ENCODE results near the gene PELI2.

DNA sequence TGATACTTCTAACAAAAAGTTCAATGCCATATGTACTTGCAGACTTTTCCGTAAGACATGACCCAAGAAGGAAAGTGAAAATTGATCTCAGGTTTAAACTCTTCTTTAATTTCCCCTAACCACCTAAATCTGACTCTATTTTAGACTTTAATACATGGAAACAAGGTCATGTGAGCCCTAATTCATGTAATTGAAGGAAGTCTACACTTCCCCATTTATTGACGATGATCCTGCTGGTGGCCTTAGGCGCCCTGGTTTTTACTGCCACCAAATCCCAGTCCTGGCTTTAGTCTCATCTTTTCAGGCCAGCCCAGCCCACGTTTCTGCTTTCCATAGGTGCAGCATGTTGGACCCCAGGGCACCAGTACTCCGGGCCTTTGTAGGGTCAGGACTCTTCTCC, 157.9 kb downstream of the PELI2 start:
- TF ChIP-seq POLR2A (IDR thresholded peaks at IDR 0.05; ENCODE audit: low read depth, low read length) (no peak), TAF1 (IDR thresholded peaks at IDR 0.05; ENCODE audit: borderline replicate concordance, low read depth, low read length) (no peak)
